PC-9 (cell line): ENCODE data around the gene ADAMTS19. TPM values are rescaled to one million over a fixed set of nuclear protein-coding genes. Genes with fewer than 3 reads are reported as not detected.

ENCODE experiments used
- BruUV-seq: library from RNA; stranded (reverse); fragments of 400-500 nt; replicated peaks from 2 replicates; lab custom pipeline; 2021; lab: Mats Ljungman, UMichigan
- CTCF ChIA-PET: fragments of 300-600 bp; sonication (Branson Sonifier 250); formaldehyde crosslinking; loops from one replicate; lab custom pipeline; 2022; ENCODE audit warnings: antibody characterized with exemption; lab: Charles Lee
- POLR2A ChIA-PET: fragments of 300-600 bp; sonication (Branson Sonifier 250); formaldehyde crosslinking; loops from one replicate; lab custom pipeline; 2022; ENCODE audit warnings: antibody characterized with exemption; ENCODE audit not compliant: unreplicated experiment; lab: Charles Lee
- DNase-seq, 2 experiments: peaks; one replicate each; pipeline versions ENCODE4 v3.0.0 to v3.0.0-alpha.2; 2015 to 2022; ENCODE audit warnings: mixed read lengths in 1 of 2
- H2AFZ ChIP-seq: fragments of 200-600 bp; sonication (generic); 2 replicates; pipeline ENCODE4 v1.8.1; 2017; ENCODE audit warnings: antibody characterized with exemption
- H3F3A ChIP-seq: fragments of 200-600 bp; sonication (generic); 2 replicates; pipeline ENCODE4 v1.8.1; 2017; ENCODE audit warnings: antibody characterized with exemption, mild to moderate bottlenecking, low read depth; ENCODE audit not compliant: insufficient read depth
- H3K27ac ChIP-seq: fragments of 200-600 bp; sonication (generic); 2 replicates; pipeline ENCODE4 v1.6.1; 2016; ENCODE audit warnings: mixed run types
- H3K27me3 ChIP-seq: fragments of 200-600 bp; sonication (generic); 2 replicates; pipeline ENCODE4 v1.6.1; 2016; ENCODE audit warnings: low read depth, mixed run types; ENCODE audit not compliant: insufficient read depth
- H3K36me3 ChIP-seq: fragments of 200-600 bp; sonication (generic); 2 replicates; pipeline ENCODE4 v1.6.1; 2016; ENCODE audit warnings: low read depth, mixed run types
- H3K4me1 ChIP-seq: fragments of 200-600 bp; sonication (generic); replicated peaks from 2 replicates; pipeline ENCODE4 v1.6.1; 2016; ENCODE audit warnings: mixed run types; ENCODE audit not compliant: insufficient read depth
- H3K4me2 ChIP-seq: fragments of 200-600 bp; sonication (generic); 2 replicates; pipeline ENCODE4 v1.6.1; 2017; ENCODE audit warnings: mixed run types
- H3K4me3 ChIP-seq: fragments of 200-600 bp; sonication (generic); 2 replicates; pipeline ENCODE4 v1.6.1; 2016; ENCODE audit warnings: mixed run types
- H3K79me2 ChIP-seq: fragments of 200-600 bp; sonication (generic); 2 replicates; pipeline ENCODE4 v1.6.1; 2017; ENCODE audit warnings: low read depth, mixed run types
- H3K9me2 ChIP-seq: fragments of 200-600 bp; sonication (generic); 2 replicates; pipeline ENCODE4 v1.8.1; 2017; ENCODE audit warnings: mild to moderate bottlenecking; ENCODE audit not compliant: insufficient read depth
- H3K9me3 ChIP-seq: fragments of 200-600 bp; sonication (generic); 2 replicates; pipeline ENCODE4 v1.8.1; 2016; ENCODE audit warnings: low read depth; ENCODE audit not compliant: insufficient read depth
- H4K20me1 ChIP-seq: fragments of 200-600 bp; sonication (generic); 2 replicates; pipeline ENCODE4 v1.8.1; 2017; ENCODE audit not compliant: insufficient read depth
- EZH2 ChIP-seq: fragments of 200-600 bp; sonication (generic); IDR thresholded peaks from 2 replicates; pipeline ENCODE4 v1.8.0; 2017; ENCODE audit warnings: antibody characterized with exemption, low read depth
- intact Hi-C: fragments of 100-400 bp; cut with micrococcal nuclease; formaldehyde crosslinking; loops from one replicate; pipeline ENCODE4 v1.10.0; 2022; ENCODE audit not compliant: unreplicated experiment
- total RNA-seq: library from RNA; stranded (reverse); gene quantifications from 2 replicates; pipeline ENCODE4 v1.2.3, GENCODE V29; 2021
- TF ChIP-seq, protein P1 (sequence below): fragments of 200-600 bp; sonication (generic); conservative IDR thresholded peaks from 2 replicates; pipeline ENCODE4 v1.6.1; 2017; ENCODE audit warnings: mixed run types, antibody characterized with exemption, mild to moderate bottlenecking, moderate library complexity

Gene ADAMTS19
- total RNA-seq, 1 experiment from 2014 or later: not detected

DNA sequence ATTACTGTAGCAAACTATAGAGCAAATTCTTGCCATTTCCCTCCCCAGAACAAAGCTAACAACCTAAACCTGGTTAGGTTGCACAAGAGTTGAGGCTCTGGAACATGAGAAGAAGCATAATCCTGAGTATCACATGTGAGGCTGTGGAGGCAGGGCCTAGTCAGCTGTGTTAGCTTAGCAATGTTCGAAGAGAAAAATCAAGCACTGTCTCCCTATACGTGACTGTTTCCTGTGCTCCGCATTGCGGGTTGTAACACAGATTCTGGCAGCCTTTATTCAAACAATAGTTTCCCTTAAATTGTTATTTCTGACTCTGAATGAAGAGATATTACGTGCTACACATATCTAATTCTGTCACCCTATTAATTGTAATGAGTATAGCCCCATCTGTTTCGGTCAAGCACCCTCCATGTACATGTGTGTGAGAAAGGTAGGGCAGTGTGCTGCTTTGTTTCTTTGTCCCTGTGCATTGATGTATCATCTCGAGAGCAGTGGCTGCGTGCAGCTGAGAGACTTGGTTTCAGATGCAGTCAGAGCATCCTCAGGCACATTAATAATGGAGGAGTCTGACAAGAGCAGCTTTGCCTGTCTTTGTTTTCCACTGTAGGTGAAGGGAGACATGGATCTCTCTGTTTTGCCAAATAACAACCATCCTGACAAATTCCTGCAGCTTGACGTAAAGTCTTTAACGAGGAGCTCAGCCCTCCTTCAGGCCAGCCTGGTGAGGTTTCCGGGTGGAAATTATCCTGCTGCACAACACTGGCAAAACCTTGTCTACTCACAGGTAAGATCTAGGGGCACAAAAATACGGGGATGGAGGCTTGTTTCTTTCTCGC is 287.7 kb downstream of the ADAMTS19 start, which contains the start of gene MINAR2:
Gene MINAR2 (plus strand): TSS at position 523 of the 836 bp plus-strand sequence. CDS start 97 bp downstream, at position 620.
- no peak within 1 kb of the TSS for H3K4me3 ChIP-seq
- H3K4me2 ChIP-seq: no peak within 1 kb of the TSS
- no peaks in the 10 kb centered on the region for H3K9me2 ChIP-seq
- POLR2A ChIA-PET: no interaction called here
- H4K20me1 ChIP-seq: no peaks in the 10 kb centered on the region
- no peaks in the 10 kb centered on the region for H3K79me2 ChIP-seq
- no peak for DNase-seq
- H3K27ac ChIP-seq: no peak within 1 kb of the TSS
- no TSS peak for BruUV-seq
- H3F3A ChIP-seq: no peaks in the 10 kb centered on the region
- H3K4me1 ChIP-seq: no peaks in the 10 kb centered on the region
- no peaks in the 10 kb centered on the region for H3K9me3 ChIP-seq
- H3K36me3 ChIP-seq: no peaks in the 10 kb centered on the region
- no peak within 1 kb of the TSS for H2AFZ ChIP-seq
- CTCF ChIA-PET: interaction anchor here (0.6 kb wide), 1 partner anchor 65 kb away, joined by 3 read pairs; no protein-coding TSS in a partner anchor
- TF ChIP-seq EZH2: no peak
- TF ChIP-seq, protein P1, sequence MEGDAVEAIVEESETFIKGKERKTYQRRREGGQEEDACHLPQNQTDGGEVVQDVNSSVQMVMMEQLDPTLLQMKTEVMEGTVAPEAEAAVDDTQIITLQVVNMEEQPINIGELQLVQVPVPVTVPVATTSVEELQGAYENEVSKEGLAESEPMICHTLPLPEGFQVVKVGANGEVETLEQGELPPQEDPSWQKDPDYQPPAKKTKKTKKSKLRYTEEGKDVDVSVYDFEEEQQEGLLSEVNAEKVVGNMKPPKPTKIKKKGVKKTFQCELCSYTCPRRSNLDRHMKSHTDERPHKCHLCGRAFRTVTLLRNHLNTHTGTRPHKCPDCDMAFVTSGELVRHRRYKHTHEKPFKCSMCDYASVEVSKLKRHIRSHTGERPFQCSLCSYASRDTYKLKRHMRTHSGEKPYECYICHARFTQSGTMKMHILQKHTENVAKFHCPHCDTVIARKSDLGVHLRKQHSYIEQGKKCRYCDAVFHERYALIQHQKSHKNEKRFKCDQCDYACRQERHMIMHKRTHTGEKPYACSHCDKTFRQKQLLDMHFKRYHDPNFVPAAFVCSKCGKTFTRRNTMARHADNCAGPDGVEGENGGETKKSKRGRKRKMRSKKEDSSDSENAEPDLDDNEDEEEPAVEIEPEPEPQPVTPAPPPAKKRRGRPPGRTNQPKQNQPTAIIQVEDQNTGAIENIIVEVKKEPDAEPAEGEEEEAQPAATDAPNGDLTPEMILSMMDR: no peak
- intact Hi-C loops: no loop called here
- H3K27me3 ChIP-seq: no peaks in the 10 kb centered on the region

DNA sequence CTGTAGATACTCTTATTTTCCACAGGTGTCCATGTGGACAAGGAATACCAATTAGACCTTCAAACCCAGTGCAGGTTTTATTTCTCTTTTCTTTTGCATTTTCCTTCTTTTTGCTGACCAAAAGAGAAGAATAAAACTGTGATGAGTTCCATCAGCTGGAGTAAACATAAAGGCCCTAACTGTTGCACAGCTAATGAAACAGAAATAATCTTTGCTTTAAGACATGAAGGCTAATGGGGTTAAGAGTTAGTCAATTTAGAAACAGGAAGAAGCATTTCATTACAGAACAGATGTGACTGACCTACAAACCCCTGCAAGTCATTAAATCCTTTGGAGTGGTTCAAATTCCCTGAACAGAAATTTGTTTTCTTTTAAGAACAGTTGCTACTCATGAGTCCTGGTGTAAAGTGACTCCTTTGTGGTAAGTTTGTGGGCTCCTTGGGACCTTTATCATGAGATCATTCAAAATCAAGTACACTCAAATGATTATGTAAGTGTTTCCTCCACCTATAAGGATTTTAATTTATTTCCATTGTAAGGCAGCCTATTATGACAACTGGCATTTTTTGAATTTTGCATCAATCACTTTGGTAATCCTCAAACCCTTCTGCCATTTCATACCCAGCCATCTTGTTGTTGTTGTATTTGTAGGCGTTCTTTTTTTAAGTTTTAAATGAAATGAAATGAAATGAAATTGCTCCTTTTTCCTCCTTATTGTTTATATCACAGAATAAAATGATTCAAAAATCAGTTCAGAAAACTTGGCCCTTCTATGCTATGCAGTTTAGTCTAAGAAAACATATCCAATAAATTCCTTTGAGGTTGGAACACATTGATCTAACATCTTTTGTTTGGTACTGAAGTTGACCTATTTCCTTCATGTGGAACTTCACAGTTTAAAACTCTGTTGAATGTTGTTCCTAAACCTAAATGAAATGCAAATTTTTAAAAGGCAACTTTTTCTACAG is 289.1 kb downstream of the ADAMTS19 start:
- Histone ChIP-seq H4K20me1 (no peaks in the 10 kb centered on the region), H3K27me3 (no peaks in the 10 kb centered on the region), H3F3A (no peaks in the 10 kb centered on the region), H3K79me2 (no peaks in the 10 kb centered on the region), H2AFZ (no peak overlapping the region), H3K4me3 (no peak overlapping the region), H3K27ac (no peak overlapping the region), H3K9me3 (no peaks in the 10 kb centered on the region), H3K9me2 (no peaks in the 10 kb centered on the region), H3K4me1 (no peaks in the 10 kb centered on the region), H3K36me3 (no peaks in the 10 kb centered on the region), H3K4me2 (no peak overlapping the region)
- TF ChIP-seq, protein P1: no peak
- TF ChIP-seq EZH2: no peak
- POLR2A ChIA-PET: no interaction called here
- no TSS peak for BruUV-seq
- CTCF ChIA-PET: no interaction called here
- intact Hi-C loops: no loop called here
- DNase-seq: no peak

DNA sequence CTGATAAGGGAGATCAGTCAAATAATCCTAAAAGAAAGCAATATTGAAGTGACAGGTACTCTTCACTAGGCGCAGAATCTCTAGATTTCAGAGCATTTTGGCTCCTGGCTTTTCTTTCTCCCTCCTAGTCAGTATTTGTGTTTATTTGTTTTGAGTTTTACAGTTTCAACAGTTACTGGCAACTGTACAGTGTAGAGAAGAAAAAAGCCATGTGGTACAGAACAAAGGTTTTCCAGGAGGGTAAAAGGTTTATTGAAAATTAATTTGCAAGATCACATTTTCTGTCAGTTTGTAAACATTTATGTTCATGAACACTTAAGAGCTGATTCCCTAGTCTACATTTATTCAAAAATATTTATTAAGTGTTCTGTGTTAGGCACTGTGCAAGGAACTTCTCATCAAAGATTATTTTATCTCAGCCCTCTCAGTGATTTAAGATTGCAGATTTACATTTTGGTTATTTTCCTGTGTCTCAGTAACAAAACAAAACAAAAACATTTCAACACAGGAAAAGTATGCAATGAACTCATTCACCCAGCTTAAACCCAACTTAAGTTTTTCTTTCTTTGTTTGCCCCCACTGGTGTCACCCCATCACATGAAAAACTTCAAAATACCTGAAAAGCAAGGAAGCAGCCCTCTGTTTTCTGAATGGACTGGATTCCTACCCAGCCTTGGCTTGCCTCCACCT is 300.7 kb downstream of the ADAMTS19 start:
- no peaks in the 10 kb centered on the region for H4K20me1 ChIP-seq
- H3K27ac ChIP-seq: no peak overlapping the region
- no peak overlapping the region for H3K4me3 ChIP-seq
- no peaks in the 10 kb centered on the region for H3K36me3 ChIP-seq
- no peak for DNase-seq
- no peaks in the 10 kb centered on the region for H3K9me2 ChIP-seq
- no peaks in the 10 kb centered on the region for H3F3A ChIP-seq
- no peaks in the 10 kb centered on the region for H3K9me3 ChIP-seq
- no peaks in the 10 kb centered on the region for H3K79me2 ChIP-seq
- intact Hi-C loops: no loop called here
- ChIA-PET CTCF (no interaction called here), POLR2A (no interaction called here)
- H2AFZ ChIP-seq: no peak overlapping the region
- no peaks in the 10 kb centered on the region for H3K4me1 ChIP-seq
- H3K4me2 ChIP-seq: no peak overlapping the region
- TF ChIP-seq, protein P1: no peak
- no peaks in the 10 kb centered on the region for H3K27me3 ChIP-seq
- no TSS peak for BruUV-seq
